ENCODE results near the gene FARS2.

FARS2 gene

GRCh38 chr6:5763407-5763806 is 502.1 kb downstream of the FARS2 start:
- no peak for TF ChIP-seq CTCF (IDR thresholded peaks at IDR 0.05)
- no peak overlapping the region for H3K27ac ChIP-seq

GRCh38 chr6:5763871-5764270 is 502.6 kb downstream of the FARS2 start:
- Histone ChIP-seq H3K9me3 (no peaks in the 10 kb centered on the region), H3K27ac (no peak overlapping the region), H3K36me3 (no peaks in the 10 kb centered on the region), H3K27me3 (no peaks in the 10 kb centered on the region), H3K4me3 (ENCODE audit: low read depth in 1 of 2, low read length in 1 of 2) (no peak overlapping the region), H3K4me1 (ENCODE audit: control insufficient read depth in 1 of 2, insufficient read depth in 1 of 2, low read depth in 1 of 2, low read length in 1 of 2) (no peaks in the 10 kb centered on the region)
- TF ChIP-seq CTCF (IDR thresholded peaks at IDR 0.05) = no peak

More at GRCh38 chr6:5763407-5763806, 502.1 kb downstream of the FARS2 start:
- H3K9me3 ChIP-seq = no peaks in the 10 kb centered on the region
- no peaks in the 10 kb centered on the region for H3K27me3 ChIP-seq
- H3K4me3 ChIP-seq (ENCODE audit: low read depth in 1 of 2, low read length in 1 of 2) = no peak overlapping the region
- H3K4me1 ChIP-seq (ENCODE audit: control insufficient read depth in 1 of 2, insufficient read depth in 1 of 2, low read depth in 1 of 2, low read length in 1 of 2) = no peaks in the 10 kb centered on the region
- no peaks in the 10 kb centered on the region for H3K36me3 ChIP-seq

GRCh38 chr6:5764401-5764955 is 503.2 kb downstream of the FARS2 start:
- Histone ChIP-seq H3K4me1 (ENCODE audit: control insufficient read depth in 1 of 2, insufficient read depth in 1 of 2, low read depth in 1 of 2, low read length in 1 of 2) (no peaks in the 10 kb centered on the region), H3K36me3 (no peaks in the 10 kb centered on the region), H3K4me3 (ENCODE audit: low read depth in 1 of 2, low read length in 1 of 2) (no peak overlapping the region), H3K27ac (no peak overlapping the region), H3K27me3 (no peaks in the 10 kb centered on the region), H3K9me3 (no peaks in the 10 kb centered on the region)
- no peak for TF ChIP-seq CTCF (IDR thresholded peaks at IDR 0.05)

GRCh38 chr6:5765141-5765760 is 503.9 kb downstream of the FARS2 start:
- Histone ChIP-seq H3K9me3 (no peaks in the 10 kb centered on the region), H3K27me3 (no peaks in the 10 kb centered on the region), H3K27ac (no peak overlapping the region), H3K36me3 (no peaks in the 10 kb centered on the region), H3K4me1 (ENCODE audit: control insufficient read depth in 1 of 2, insufficient read depth in 1 of 2, low read depth in 1 of 2, low read length in 1 of 2) (no peaks in the 10 kb centered on the region), H3K4me3 (ENCODE audit: low read depth in 1 of 2, low read length in 1 of 2) (no peak overlapping the region)
- TF ChIP-seq CTCF (IDR thresholded peaks at IDR 0.05) = no peak

- Histone ChIP-seq H3K4me3 (ENCODE audit: low read depth in 1 of 2, low read length in 1 of 2) (no peak overlapping the region), H3K27ac (no peak overlapping the region)
- TF ChIP-seq CTCF (IDR thresholded peaks at IDR 0.05) = no peak
Measured at GRCh38 chr6:5766260-5766659, 504.9 kb downstream of the FARS2 start.

More at GRCh38 chr6:5766260-5766659, 504.9 kb downstream of the FARS2 start:
- Histone ChIP-seq H3K36me3 (no peaks in the 10 kb centered on the region), H3K9me3 (no peaks in the 10 kb centered on the region), H3K27me3 (no peaks in the 10 kb centered on the region), H3K4me1 (ENCODE audit: control insufficient read depth in 1 of 2, insufficient read depth in 1 of 2, low read depth in 1 of 2, low read length in 1 of 2) (no peaks in the 10 kb centered on the region)

Data from neutrophil (primary cell).